Bronchial epithelial cell (primary cell): ENCODE results near the gene SIRT7. TPM values are rescaled to one million over a fixed set of nuclear protein-coding genes. Genes with fewer than 3 reads are reported as not detected.

Experiments used
- DNase-seq: peaks from one replicate; pipeline ENCODE4 v3.0.0-alpha.2; 2010; ENCODE audit warnings: low read depth
- FAIRE-seq: peaks from 2 replicates; lab custom pipeline; 2011; peaks lifted over from hg19 to GRCh38; lab: Jason Lieb, UNC
- H3K27me3 ChIP-seq: 2 replicates; pipeline ENCODE4 v1.5.1; 2011; ENCODE audit warnings: low read length; ENCODE audit not compliant: control insufficient read depth, insufficient read depth
- H3K36me3 ChIP-seq: 2 replicates; pipeline ENCODE4 v1.5.1; 2011; ENCODE audit warnings: low read length; ENCODE audit not compliant: control insufficient read depth, insufficient read depth
- H3K4me3 ChIP-seq: 2 replicates; pipeline ENCODE4 v1.5.1; 2011; ENCODE audit warnings: mild to moderate bottlenecking, low read depth, low read length, control low read depth
- total RNA-seq: library from RNA; depleted of rRNA; stranded (reverse); fragments of >200 nt; gene quantifications from 2 replicates; pipeline ENCODE4 v1.2.1, GENCODE V29; 2014
- TF ChIP-seq, protein P1 (sequence below): IDR thresholded peaks from 2 replicates; pipeline ENCODE4 v1.5.1; 2011; ENCODE audit warnings: mild to moderate bottlenecking, moderate library complexity, low read length, control low read depth, inconsistent platforms; ENCODE audit not compliant: insufficient read depth, severe bottlenecking

SIRT7 gene
- total RNA-seq, 1 donor from 2014 or later, result 48.4 TPM

DNA sequence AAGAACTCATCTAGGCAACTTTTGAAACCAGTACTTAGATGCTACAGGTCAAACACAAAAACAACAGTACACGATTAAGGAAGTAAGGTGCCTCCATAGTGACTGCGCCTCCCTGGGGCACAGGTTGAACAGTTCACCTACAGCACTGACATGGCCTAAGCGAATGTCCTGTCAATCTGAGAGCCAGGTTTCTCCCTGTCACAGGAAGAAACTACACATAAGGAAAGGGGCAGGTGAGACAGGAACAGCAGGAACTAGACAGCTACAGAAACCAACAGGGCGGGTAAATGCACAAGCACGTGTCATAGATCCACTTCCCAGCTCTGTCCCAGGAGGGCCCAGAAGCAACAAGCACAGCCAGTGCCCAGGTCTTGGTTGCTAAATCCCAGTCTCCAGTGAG is 38.9 kb downstream of the SIRT7 start:
- H3K4me3 ChIP-seq, result no peak overlapping the region
- no peaks in the 10 kb centered on the region for H3K27me3 ChIP-seq
- TF ChIP-seq, protein P1, sequence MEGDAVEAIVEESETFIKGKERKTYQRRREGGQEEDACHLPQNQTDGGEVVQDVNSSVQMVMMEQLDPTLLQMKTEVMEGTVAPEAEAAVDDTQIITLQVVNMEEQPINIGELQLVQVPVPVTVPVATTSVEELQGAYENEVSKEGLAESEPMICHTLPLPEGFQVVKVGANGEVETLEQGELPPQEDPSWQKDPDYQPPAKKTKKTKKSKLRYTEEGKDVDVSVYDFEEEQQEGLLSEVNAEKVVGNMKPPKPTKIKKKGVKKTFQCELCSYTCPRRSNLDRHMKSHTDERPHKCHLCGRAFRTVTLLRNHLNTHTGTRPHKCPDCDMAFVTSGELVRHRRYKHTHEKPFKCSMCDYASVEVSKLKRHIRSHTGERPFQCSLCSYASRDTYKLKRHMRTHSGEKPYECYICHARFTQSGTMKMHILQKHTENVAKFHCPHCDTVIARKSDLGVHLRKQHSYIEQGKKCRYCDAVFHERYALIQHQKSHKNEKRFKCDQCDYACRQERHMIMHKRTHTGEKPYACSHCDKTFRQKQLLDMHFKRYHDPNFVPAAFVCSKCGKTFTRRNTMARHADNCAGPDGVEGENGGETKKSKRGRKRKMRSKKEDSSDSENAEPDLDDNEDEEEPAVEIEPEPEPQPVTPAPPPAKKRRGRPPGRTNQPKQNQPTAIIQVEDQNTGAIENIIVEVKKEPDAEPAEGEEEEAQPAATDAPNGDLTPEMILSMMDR, result no peak
- no peak for FAIRE-seq
- DNase-seq, result no peak
- H3K36me3 ChIP-seq, result peaks cover 1% of the 10 kb centered on the region

DNA sequence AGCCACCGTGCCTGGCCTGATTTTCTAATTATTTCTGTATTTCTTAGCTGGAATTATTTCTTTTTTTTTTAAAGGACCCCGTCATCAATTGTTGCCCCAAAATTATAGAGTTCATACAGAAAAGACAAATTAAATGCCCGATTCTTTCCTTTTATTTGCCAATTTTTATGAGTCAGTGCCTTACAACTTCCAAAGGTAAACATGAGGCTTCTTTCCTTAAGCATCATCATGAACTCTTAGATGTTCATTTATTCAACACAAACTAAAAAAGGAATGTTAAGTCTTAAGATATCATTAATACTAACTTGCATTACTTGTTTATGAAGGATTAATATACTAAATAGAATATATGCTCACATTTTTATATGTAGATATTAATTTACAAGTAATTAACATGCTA is 39.7 kb downstream of the SIRT7 start:
- TF ChIP-seq, protein P1, result no peak
- Histone ChIP-seq H3K4me3 (no peak overlapping the region), H3K27me3 (no peaks in the 10 kb centered on the region), H3K36me3 (peaks cover 1% of the 10 kb centered on the region)
- FAIRE-seq (no peak), DNase-seq (no peak)

DNA sequence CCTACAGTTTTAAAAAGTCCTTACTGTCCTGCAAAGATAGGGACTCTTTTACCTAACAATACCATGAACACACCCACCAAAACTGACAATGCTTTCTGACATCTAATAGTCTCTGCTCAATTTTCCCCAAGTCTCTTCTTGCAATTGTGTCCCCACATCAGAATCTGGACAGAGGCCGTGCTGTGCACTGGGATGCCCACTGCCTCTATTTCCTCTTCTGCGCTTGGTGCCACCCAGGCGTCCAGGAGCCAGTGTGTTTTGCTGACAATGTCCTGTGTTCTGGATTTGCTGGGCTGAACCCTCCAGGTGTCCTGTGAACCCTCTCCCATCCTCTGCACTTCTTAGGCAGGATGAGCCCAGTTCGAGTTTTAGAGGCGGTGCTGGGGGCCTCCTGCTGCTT is 40.4 kb downstream of the SIRT7 start:
- Histone ChIP-seq H3K4me3 (no peak overlapping the region), H3K36me3 (peaks cover 1% of the 10 kb centered on the region), H3K27me3 (no peaks in the 10 kb centered on the region)
- FAIRE-seq (no peak), DNase-seq (no peak)
- TF ChIP-seq, protein P1, result no peak

DNA sequence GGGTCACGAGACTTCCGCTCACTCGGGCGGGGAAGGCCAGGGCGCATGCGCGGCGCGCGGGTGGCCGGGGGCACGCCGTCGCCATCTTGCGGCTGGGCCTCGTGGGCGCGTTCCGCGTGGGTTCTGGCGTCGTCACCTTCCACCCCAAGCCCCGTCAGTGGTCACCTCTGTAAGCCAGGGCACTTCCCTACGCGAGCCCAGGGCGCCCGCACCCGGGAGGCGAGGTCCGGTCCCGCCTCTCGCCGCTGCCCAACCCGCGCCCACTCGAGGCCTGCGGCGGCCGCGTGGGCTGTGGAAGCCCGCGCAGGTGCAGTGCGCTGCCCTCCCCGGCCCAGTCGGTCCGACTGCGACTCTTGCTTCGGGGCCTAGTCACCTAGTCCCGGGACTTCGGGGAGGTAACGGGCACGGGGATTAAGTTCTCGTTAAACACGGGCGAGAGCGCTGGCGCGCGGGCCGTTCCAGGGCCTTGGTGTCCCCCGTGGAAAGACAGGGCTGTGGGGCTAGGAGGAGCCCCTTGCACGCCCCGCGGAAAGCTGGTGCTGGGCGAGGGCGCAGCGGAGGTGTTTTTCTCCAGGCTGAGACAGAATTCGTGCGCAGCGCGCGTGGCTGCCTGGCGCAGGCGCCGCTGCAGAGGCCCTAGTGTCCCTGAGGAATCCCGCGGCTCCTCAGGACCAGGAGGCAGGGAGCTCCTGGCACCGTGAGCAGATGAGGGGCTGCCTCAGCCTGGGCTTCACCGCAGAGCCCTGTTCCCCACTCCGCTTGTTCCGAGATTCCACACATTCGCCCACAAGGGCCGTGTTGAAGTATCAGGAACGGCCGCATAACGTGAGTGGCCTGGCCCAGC is 46.4 kb downstream of the SIRT7 start:
- TF ChIP-seq, protein P1, result peak; percentile 45
- Histone ChIP-seq H3K36me3 (peaks cover 18% of the 10 kb centered on the region), H3K27me3 (no peaks in the 10 kb centered on the region), H3K4me3 (peak overlapping the region; percentile 68)
- no peak for FAIRE-seq
- peak; percentile 60 for DNase-seq

DNA sequence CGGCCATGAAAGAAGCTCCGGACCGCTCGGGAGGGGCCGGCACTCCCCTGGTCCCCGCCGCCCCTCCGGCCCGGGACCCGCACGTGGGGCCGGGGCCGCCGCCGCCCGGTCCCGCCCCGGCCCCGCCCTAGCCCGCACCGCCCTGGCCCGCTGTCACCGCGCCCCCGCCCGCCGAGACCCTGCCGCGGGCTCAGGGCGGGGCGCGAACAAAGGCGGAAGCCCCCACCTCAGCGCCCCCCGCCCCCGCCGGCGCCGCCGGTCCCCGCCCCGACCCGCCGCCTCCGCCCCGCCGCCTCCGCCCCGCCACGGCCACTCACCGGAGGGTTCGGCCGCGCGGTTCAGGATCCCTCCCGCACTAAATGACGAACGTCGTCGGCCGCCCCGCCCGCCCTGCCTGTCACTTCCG is 47.0 kb downstream of the SIRT7 start, which contains the start of gene ARHGDIA:
Gene ARHGDIA (minus strand): TSS at position 357 of the 406 bp plus-strand sequence. CDS start 1,407 bp downstream, outside the sequence.
- no peaks in the 10 kb centered on the region for H3K27me3 ChIP-seq
- TF ChIP-seq, protein P1, result no peak
- DNase-seq, result no peak
- peaks cover 20% of the 10 kb centered on the region for H3K36me3 ChIP-seq
- H3K4me3 ChIP-seq, result peak within 1 kb of the TSS; percentile 68
- FAIRE-seq, result no peak
